ENCODE data around the gene FES. TPM values are rescaled to one million over a fixed set of nuclear protein-coding genes. Genes with fewer than 3 reads are reported as not detected.
"Not testable (repeated sequence)": the region's sequence is repeated elsewhere in the genome, so short reads cannot be mapped to it uniquely, and the experiment has no call there.

FES gene
- total RNA-seq, 1 donor from 2014 or later: 65.1 TPM

DNA sequence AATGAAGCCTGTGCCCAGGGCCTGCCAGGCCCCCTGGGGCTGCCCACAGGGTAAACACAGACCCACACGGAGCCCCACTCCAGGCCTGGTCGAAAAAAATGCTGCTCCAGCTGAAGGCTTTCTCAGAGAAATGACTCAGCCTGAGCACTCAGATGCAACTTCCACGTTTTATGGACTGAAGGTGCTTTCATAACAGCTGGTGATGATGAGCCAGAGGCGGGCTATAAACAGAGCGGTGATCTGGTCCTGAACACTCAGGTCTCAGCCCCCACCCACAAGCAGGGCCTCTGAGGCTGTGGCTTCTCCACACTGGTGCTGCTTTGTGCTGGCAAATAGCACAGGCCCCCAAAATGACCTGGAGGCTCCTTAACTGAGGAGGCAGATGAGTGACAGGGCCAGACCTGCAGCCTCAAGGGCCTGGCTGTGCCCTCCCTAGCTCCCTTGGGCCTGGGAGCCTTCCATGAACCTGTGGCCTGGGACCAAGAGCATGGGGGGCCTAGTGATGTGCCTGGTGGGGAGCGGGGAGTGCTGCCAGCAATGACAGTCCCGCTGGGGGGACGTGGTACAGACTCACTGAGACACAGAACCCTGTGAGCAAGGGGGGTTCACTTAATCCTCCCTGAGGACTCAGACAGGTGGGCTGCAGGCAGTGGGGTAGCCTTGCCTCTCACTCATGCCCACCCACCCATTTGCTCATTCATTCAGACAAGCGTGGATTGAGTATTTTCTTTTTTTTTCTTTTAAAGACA lies 38.9 kb upstream of the FES start:
- Histone ChIP-seq H3K27me3 (no peaks in the 10 kb centered on the region), H3K9me3 (no peaks in the 10 kb centered on the region), H3K36me3 (no peaks in the 10 kb centered on the region), H3K4me3 (no peak overlapping the region), H3K27ac (no peak overlapping the region), H3K4me1 (no peaks in the 10 kb centered on the region)
- TF ChIP-seq, protein P1, sequence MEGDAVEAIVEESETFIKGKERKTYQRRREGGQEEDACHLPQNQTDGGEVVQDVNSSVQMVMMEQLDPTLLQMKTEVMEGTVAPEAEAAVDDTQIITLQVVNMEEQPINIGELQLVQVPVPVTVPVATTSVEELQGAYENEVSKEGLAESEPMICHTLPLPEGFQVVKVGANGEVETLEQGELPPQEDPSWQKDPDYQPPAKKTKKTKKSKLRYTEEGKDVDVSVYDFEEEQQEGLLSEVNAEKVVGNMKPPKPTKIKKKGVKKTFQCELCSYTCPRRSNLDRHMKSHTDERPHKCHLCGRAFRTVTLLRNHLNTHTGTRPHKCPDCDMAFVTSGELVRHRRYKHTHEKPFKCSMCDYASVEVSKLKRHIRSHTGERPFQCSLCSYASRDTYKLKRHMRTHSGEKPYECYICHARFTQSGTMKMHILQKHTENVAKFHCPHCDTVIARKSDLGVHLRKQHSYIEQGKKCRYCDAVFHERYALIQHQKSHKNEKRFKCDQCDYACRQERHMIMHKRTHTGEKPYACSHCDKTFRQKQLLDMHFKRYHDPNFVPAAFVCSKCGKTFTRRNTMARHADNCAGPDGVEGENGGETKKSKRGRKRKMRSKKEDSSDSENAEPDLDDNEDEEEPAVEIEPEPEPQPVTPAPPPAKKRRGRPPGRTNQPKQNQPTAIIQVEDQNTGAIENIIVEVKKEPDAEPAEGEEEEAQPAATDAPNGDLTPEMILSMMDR (IDR thresholded peaks at IDR 0.05): no peak
- no peak for DNase-seq (ENCODE audit: low spot score in 2 of 2)
- intact Hi-C loops (cut with DNase I): no loop called here

DNA sequence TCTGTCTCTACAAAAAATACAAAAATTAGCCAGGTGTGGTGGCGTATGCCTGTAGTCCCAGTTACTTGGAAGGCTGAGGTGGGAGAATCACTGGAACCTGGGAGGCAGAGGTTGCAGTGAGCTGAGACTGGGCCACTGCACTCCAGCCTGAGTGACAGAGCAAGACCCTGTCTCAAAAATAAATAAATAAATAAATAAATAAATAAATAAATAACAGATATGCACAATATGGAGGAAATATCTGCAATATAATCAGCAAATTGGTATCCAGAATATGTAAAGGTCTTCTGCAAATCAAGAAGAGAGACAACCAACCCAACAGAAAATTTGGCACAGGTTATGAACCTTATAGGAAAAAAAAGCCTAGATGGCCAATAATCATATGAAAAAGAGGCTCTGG lies 34.9 kb upstream of the FES start:
- not testable (repeated sequence) for H3K27ac ChIP-seq; DNase-seq (ENCODE audit: low spot score in 2 of 2)

DNA sequence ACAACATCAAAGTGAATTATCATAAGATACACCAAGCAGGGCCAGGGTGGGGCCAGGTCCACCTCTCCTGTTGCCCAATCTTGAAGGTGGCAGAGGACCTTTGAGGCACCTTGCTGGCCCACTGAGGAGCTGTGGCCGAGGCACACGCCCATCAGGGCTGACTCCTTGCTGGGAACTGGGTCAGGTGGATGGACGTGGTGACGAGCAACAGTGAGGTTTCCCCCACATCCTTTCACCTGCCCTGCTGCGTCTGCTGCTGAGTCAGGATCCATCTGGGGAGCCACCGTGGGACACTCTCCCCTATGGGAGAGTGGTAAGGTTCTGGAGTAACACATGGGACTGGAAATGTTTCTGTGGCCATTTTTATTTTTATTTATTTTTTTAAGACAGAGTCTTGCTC lies 33.2 kb upstream of the FES start:
- Histone ChIP-seq H3K27ac (no peak overlapping the region), H3K9me3 (no peaks in the 10 kb centered on the region), H3K4me1 (no peaks in the 10 kb centered on the region), H3K27me3 (no peaks in the 10 kb centered on the region), H3K4me3 (no peak overlapping the region), H3K36me3 (no peaks in the 10 kb centered on the region)
- TF ChIP-seq, protein P1 (IDR thresholded peaks at IDR 0.05): no peak
- intact Hi-C loops (cut with DNase I): no loop called here
- DNase-seq (ENCODE audit: low spot score in 2 of 2): no peak

More for the DNA sequence above, 34.9 kb upstream of the FES start:
- H3K9me3 ChIP-seq; H3K36me3 ChIP-seq; H3K27me3 ChIP-seq; H3K4me1 ChIP-seq; intact Hi-C loops (cut with DNase I); H3K4me3 ChIP-seq: not testable (repeated sequence)

DNA sequence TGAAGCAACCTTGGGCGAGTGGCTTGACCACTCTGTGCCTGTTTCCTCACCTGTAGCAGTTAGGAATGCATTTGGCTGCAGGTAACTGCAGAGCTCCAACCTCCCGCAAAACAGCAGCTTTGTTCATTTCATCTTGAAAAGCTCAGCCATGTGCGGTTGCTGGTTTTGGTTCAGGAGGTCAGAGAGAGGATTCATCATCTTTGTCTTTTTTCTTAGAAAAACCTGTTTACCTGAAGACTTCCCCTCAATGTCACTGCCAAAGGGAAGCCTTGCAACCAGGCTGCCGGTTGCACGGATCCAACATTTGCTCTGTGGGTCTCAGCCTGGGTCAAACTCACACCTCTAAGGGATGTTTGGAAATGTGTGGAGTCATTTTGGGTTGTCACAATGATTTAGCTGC lies 32.4 kb upstream of the FES start:
- intact Hi-C loops (cut with DNase I): no loop called here
- TF ChIP-seq, protein P1 (IDR thresholded peaks at IDR 0.05): no peak
- H3K36me3 ChIP-seq: no peaks in the 10 kb centered on the region

DNA sequence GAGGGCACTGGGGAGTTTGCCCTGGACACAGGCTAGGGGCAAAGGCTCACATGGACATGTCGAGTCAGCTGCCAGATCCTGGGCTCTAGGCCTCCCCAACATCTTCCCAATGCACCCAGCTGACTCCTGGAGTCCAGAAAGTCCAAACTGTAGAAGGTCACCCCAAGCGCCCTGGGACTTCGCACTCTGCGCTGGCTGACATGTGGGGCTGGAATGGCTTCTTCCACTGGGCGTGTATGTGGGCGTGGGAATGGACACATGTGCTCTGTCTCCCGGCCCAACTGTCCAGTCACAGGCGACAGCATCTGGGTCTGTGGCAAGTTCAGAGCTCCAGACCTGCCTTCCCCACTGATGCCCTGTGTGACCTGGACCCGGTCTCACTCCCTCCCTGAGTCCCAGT lies 29.2 kb upstream of the FES start:
- Histone ChIP-seq H3K27me3 (no peaks in the 10 kb centered on the region), H3K27ac (no peak overlapping the region), H3K4me1 (no peaks in the 10 kb centered on the region), H3K4me3 (no peak overlapping the region), H3K9me3 (no peaks in the 10 kb centered on the region), H3K36me3 (no peaks in the 10 kb centered on the region)
- TF ChIP-seq, protein P1 (IDR thresholded peaks at IDR 0.05): no peak
- intact Hi-C loops (cut with DNase I): no loop called here
- no peak for DNase-seq (ENCODE audit: low spot score in 2 of 2)

More for the DNA sequence above, 32.4 kb upstream of the FES start:
- no peak for DNase-seq (ENCODE audit: low spot score in 2 of 2)
- H3K27me3 ChIP-seq: no peaks in the 10 kb centered on the region
- no peaks in the 10 kb centered on the region for H3K4me1 ChIP-seq
- no peak overlapping the region for H3K27ac ChIP-seq
- H3K4me3 ChIP-seq: no peak overlapping the region
- H3K9me3 ChIP-seq: no peaks in the 10 kb centered on the region

DNA sequence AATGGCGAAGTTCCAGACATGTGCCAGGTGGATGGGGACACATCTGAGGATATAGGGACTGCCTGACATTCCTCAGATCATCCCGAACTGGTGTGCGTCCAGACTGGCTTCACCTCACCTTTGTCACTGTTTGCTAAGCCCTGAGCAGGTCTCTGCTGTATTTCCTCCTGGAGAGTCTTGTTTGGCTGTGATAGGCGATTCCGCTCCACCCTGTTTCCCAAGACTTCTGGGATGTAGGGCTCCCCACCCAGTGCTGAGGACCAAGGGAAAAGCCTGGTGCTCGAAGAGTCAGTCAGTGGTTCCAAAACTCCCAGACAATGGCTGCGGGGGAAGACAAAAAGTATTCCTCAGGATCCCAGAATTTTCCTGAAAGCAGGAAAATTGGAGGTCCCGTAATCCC lies 27.0 kb upstream of the FES start:
- H3K36me3 ChIP-seq: no peaks in the 10 kb centered on the region
- intact Hi-C loops (cut with DNase I): no loop called here

More for the DNA sequence above, 27.0 kb upstream of the FES start:
- no peak for DNase-seq (ENCODE audit: low spot score in 2 of 2)
- no peaks in the 10 kb centered on the region for H3K4me1 ChIP-seq
- H3K27me3 ChIP-seq: no peaks in the 10 kb centered on the region
- TF ChIP-seq, protein P1 (IDR thresholded peaks at IDR 0.05): no peak
- no peak overlapping the region for H3K4me3 ChIP-seq
- H3K27ac ChIP-seq: no peak overlapping the region
- no peaks in the 10 kb centered on the region for H3K9me3 ChIP-seq

All from ascending aorta (tissue), 2 donors.